GM23248 (cell line): ENCODE data around the gene CELF1.

Source experiments
- EZH2 ChIP-seq: fragments of 200-600 bp; sonication (generic); IDR thresholded peaks from 2 replicates; pipeline ENCODE4 v1.6.1; 2018; ENCODE audit warnings: antibody characterized with exemption, mild to moderate bottlenecking; ENCODE audit not compliant: insufficient read depth, poor library complexity, severe bottlenecking
- EZH2phosphoT487 ChIP-seq: fragments of 200-600 bp; sonication (generic); IDR thresholded peaks from 2 replicates; pipeline ENCODE4 v1.6.1; 2018; ENCODE audit warnings: antibody characterized with exemption, moderate library complexity, mild to moderate bottlenecking, low read depth; ENCODE audit not compliant: insufficient read depth

DNA sequence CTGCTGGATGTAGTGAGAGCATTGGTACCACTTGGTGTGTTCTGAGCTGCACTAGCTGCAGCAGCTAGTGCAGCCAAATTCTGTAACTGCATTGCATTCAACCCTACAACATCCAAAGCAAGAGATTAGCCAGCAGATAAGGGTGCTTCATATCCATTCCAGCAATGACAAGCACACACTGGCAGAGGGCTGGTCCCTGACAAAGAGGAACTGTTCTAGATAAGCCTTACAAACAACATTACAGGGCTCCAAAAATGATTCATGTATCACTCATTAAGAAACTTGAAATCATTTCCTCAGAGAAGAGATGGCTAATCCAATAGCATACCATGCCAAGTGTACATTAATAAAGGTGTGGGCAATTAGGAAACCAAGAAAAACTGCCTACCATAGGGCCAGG, 75.6 kb downstream of the CELF1 start:
- TF ChIP-seq EZH2 (no peak), EZH2phosphoT487 (no peak)
